ENCODE results near the gene GCM1.

Gene GCM1

GRCh38 chr6:53136000-53136609, 12.5 kb downstream of the GCM1 start:
- no peak overlapping the region for H3K4me3 ChIP-seq (ENCODE audit: control insufficient read depth in 1 of 7, extremely low read depth in 1 of 7, insufficient read depth in 4 of 7, low read depth in 2 of 7, low read length in 6 of 7)
- H3K36me3 ChIP-seq (ENCODE audit: control insufficient read depth in 4 of 4, insufficient read depth in 4 of 4, low read length in 3 of 4), result no peaks in the 10 kb centered on the region
- DNase-seq, result no peak
- H3K27ac ChIP-seq (ENCODE audit: insufficient read depth in 1 of 2, low read depth in 1 of 2, low read length in 2 of 2, poor library complexity in 1 of 2, severe bottlenecking in 2 of 2), result no peak overlapping the region
- POLR2A ChIA-PET, result no interaction called here
- H3K27me3 ChIP-seq (replicated peaks in 2 of 5; ENCODE audit: control insufficient read depth in 4 of 5, insufficient read depth in 5 of 5, low read length in 4 of 5), result no peaks in the 10 kb centered on the region
- WGBS (ENCODE audit: insufficient coverage), result 100% methylated on average over 2 of the region's 3 CpGs
- H3K9me3 ChIP-seq (ENCODE audit: control extremely low read depth in 1 of 5, control insufficient read depth in 4 of 5, insufficient read depth in 2 of 5, low read depth in 1 of 5, low read length in 4 of 5), result no peaks in the 10 kb centered on the region
- H3K4me1 ChIP-seq (ENCODE audit: control extremely low read depth in 1 of 4, control insufficient read depth in 4 of 4, insufficient read depth in 4 of 4, low read length in 3 of 4), result no peaks in the 10 kb centered on the region
- CTCF ChIA-PET, result no interaction called here

- no peak overlapping the region for H3K4me3 ChIP-seq (ENCODE audit: control insufficient read depth in 1 of 7, extremely low read depth in 1 of 7, insufficient read depth in 4 of 7, low read depth in 2 of 7, low read length in 6 of 7)
- POLR2A ChIA-PET, result no interaction called here
- no peaks in the 10 kb centered on the region for H3K36me3 ChIP-seq (ENCODE audit: control insufficient read depth in 4 of 4, insufficient read depth in 4 of 4, low read length in 3 of 4)
- H3K27ac ChIP-seq (ENCODE audit: insufficient read depth in 1 of 2, low read depth in 1 of 2, low read length in 2 of 2, poor library complexity in 1 of 2, severe bottlenecking in 2 of 2), result no peak overlapping the region
- no peaks in the 10 kb centered on the region for H3K4me1 ChIP-seq (ENCODE audit: control extremely low read depth in 1 of 4, control insufficient read depth in 4 of 4, insufficient read depth in 4 of 4, low read length in 3 of 4)
- peak in 1 of 3 donors; percentile 8 for DNase-seq
- CTCF ChIA-PET, result no interaction called here
- peaks cover 0 to 2% (median 0%) of the 10 kb centered on the region in 5 experiments for H3K27me3 ChIP-seq (replicated peaks in 2 of 5; ENCODE audit: control insufficient read depth in 4 of 5, insufficient read depth in 5 of 5, low read length in 4 of 5)
- 90% methylated on average over 5 of the region's 8 CpGs for WGBS (ENCODE audit: insufficient coverage)
- H3K9me3 ChIP-seq (ENCODE audit: control extremely low read depth in 1 of 5, control insufficient read depth in 4 of 5, insufficient read depth in 2 of 5, low read depth in 1 of 5, low read length in 4 of 5), result no peaks in the 10 kb centered on the region
These were observed 13.9 kb downstream of the GCM1 start for GRCh38 chr6:53134601-53135235.

- Histone ChIP-seq H3K4me3 (ENCODE audit: control insufficient read depth in 1 of 7, extremely low read depth in 1 of 7, insufficient read depth in 4 of 7, low read depth in 2 of 7, low read length in 6 of 7) (no peak overlapping the region), H3K9me3 (ENCODE audit: control extremely low read depth in 1 of 5, control insufficient read depth in 4 of 5, insufficient read depth in 2 of 5, low read depth in 1 of 5, low read length in 4 of 5) (no peaks in the 10 kb centered on the region), H3K27ac (ENCODE audit: insufficient read depth in 1 of 2, low read depth in 1 of 2, low read length in 2 of 2, poor library complexity in 1 of 2, severe bottlenecking in 2 of 2) (no peak overlapping the region), H3K36me3 (ENCODE audit: control insufficient read depth in 4 of 4, insufficient read depth in 4 of 4, low read length in 3 of 4) (no peaks in the 10 kb centered on the region), H3K27me3 (replicated peaks in 2 of 5; ENCODE audit: control insufficient read depth in 4 of 5, insufficient read depth in 5 of 5, low read length in 4 of 5) (peaks cover 0 to 2% (median 0%) of the 10 kb centered on the region in 5 experiments), H3K4me1 (ENCODE audit: control extremely low read depth in 1 of 4, control insufficient read depth in 4 of 4, insufficient read depth in 4 of 4, low read length in 3 of 4) (no peaks in the 10 kb centered on the region)
- ChIA-PET POLR2A (no interaction called here), CTCF (no interaction called here)
- WGBS (ENCODE audit: insufficient coverage), result 86% methylated on average over 7 of the region's 16 CpGs
- no peak for DNase-seq
These were observed 14.7 kb downstream of the GCM1 start for GRCh38 chr6:53133961-53134360.

- DNase-seq, result no peak
- H3K4me1 ChIP-seq (ENCODE audit: control extremely low read depth in 1 of 4, control insufficient read depth in 4 of 4, insufficient read depth in 4 of 4, low read length in 3 of 4), result no peaks in the 10 kb centered on the region
- H3K27me3 ChIP-seq (replicated peaks in 2 of 5; ENCODE audit: control insufficient read depth in 4 of 5, insufficient read depth in 5 of 5, low read length in 4 of 5), result peaks cover 0 to 2% (median 0%) of the 10 kb centered on the region in 5 experiments
- POLR2A ChIA-PET, result interaction anchor here (0.6 kb wide), 1 partner anchor 9 kb away, joined by 3 read pairs; no protein-coding TSS in a partner anchor
- WGBS (ENCODE audit: insufficient coverage), result 92% methylated on average over 6 of the region's 6 CpGs
- no peak overlapping the region for H3K4me3 ChIP-seq (ENCODE audit: control insufficient read depth in 1 of 7, extremely low read depth in 1 of 7, insufficient read depth in 4 of 7, low read depth in 2 of 7, low read length in 6 of 7)
- no peaks in the 10 kb centered on the region for H3K9me3 ChIP-seq (ENCODE audit: control extremely low read depth in 1 of 5, control insufficient read depth in 4 of 5, insufficient read depth in 2 of 5, low read depth in 1 of 5, low read length in 4 of 5)
- CTCF ChIA-PET, result no interaction called here
- H3K36me3 ChIP-seq (ENCODE audit: control insufficient read depth in 4 of 4, insufficient read depth in 4 of 4, low read length in 3 of 4), result no peaks in the 10 kb centered on the region
- H3K27ac ChIP-seq (ENCODE audit: insufficient read depth in 1 of 2, low read depth in 1 of 2, low read length in 2 of 2, poor library complexity in 1 of 2, severe bottlenecking in 2 of 2), result no peak overlapping the region
These were observed 17.9 kb downstream of the GCM1 start for GRCh38 chr6:53130569-53131290.

- Histone ChIP-seq H3K4me1 (ENCODE audit: control extremely low read depth in 1 of 4, control insufficient read depth in 4 of 4, insufficient read depth in 4 of 4, low read length in 3 of 4) (no peaks in the 10 kb centered on the region), H3K36me3 (ENCODE audit: control insufficient read depth in 4 of 4, insufficient read depth in 4 of 4, low read length in 3 of 4) (no peaks in the 10 kb centered on the region), H3K27ac (ENCODE audit: insufficient read depth in 1 of 2, low read depth in 1 of 2, low read length in 2 of 2, poor library complexity in 1 of 2, severe bottlenecking in 2 of 2) (no peak overlapping the region), H3K9me3 (ENCODE audit: control extremely low read depth in 1 of 5, control insufficient read depth in 4 of 5, insufficient read depth in 2 of 5, low read depth in 1 of 5, low read length in 4 of 5) (no peaks in the 10 kb centered on the region), H3K27me3 (replicated peaks in 2 of 5; ENCODE audit: control insufficient read depth in 4 of 5, insufficient read depth in 5 of 5, low read length in 4 of 5) (peaks cover 0 to 2% (median 0%) of the 10 kb centered on the region in 5 experiments), H3K4me3 (ENCODE audit: control insufficient read depth in 1 of 7, extremely low read depth in 1 of 7, insufficient read depth in 4 of 7, low read depth in 2 of 7, low read length in 6 of 7) (no peak overlapping the region)
- no peak for DNase-seq
- POLR2A ChIA-PET, result no interaction called here
- CTCF ChIA-PET, result interaction anchor here (1.7 kb wide), 1 partner anchor 21 kb away, joined by 4 read pairs; no protein-coding TSS in a partner anchor
- WGBS (ENCODE audit: insufficient coverage), result 85% methylated on average over 3 of the region's 5 CpGs
These were observed 19.8 kb downstream of the GCM1 start for GRCh38 chr6:53128842-53129241.

- ChIA-PET POLR2A (no interaction called here), CTCF (no interaction called here)
- Histone ChIP-seq H3K27me3 (replicated peaks in 2 of 5; ENCODE audit: control insufficient read depth in 4 of 5, insufficient read depth in 5 of 5, low read length in 4 of 5) (peaks cover 0 to 2% (median 0%) of the 10 kb centered on the region in 5 experiments), H3K9me3 (ENCODE audit: control extremely low read depth in 1 of 5, control insufficient read depth in 4 of 5, insufficient read depth in 2 of 5, low read depth in 1 of 5, low read length in 4 of 5) (no peaks in the 10 kb centered on the region), H3K4me3 (ENCODE audit: control insufficient read depth in 1 of 7, extremely low read depth in 1 of 7, insufficient read depth in 4 of 7, low read depth in 2 of 7, low read length in 6 of 7) (no peak overlapping the region), H3K27ac (ENCODE audit: insufficient read depth in 1 of 2, low read depth in 1 of 2, low read length in 2 of 2, poor library complexity in 1 of 2, severe bottlenecking in 2 of 2) (no peak overlapping the region), H3K4me1 (ENCODE audit: control extremely low read depth in 1 of 4, control insufficient read depth in 4 of 4, insufficient read depth in 4 of 4, low read length in 3 of 4) (no peaks in the 10 kb centered on the region), H3K36me3 (ENCODE audit: control insufficient read depth in 4 of 4, insufficient read depth in 4 of 4, low read length in 3 of 4) (no peaks in the 10 kb centered on the region)
- no peak for DNase-seq
- WGBS (ENCODE audit: insufficient coverage), result 100% methylated on average over 3 of the region's 4 CpGs
These were observed 23.4 kb downstream of the GCM1 start for GRCh38 chr6:53125276-53125675.

GRCh38 chr6:53124131-53124800, 24.4 kb downstream of the GCM1 start:
- POLR2A ChIA-PET, result no interaction called here
- 100% methylated on average over 5 of the region's 10 CpGs for WGBS (ENCODE audit: insufficient coverage)
- Histone ChIP-seq H3K9me3 (ENCODE audit: control extremely low read depth in 1 of 5, control insufficient read depth in 4 of 5, insufficient read depth in 2 of 5, low read depth in 1 of 5, low read length in 4 of 5) (no peaks in the 10 kb centered on the region), H3K27me3 (replicated peaks in 2 of 5; ENCODE audit: control insufficient read depth in 4 of 5, insufficient read depth in 5 of 5, low read length in 4 of 5) (peaks cover 0 to 2% (median 0%) of the 10 kb centered on the region in 5 experiments), H3K4me3 (ENCODE audit: control insufficient read depth in 1 of 7, extremely low read depth in 1 of 7, insufficient read depth in 4 of 7, low read depth in 2 of 7, low read length in 6 of 7) (no peak overlapping the region), H3K27ac (ENCODE audit: insufficient read depth in 1 of 2, low read depth in 1 of 2, low read length in 2 of 2, poor library complexity in 1 of 2, severe bottlenecking in 2 of 2) (no peak overlapping the region), H3K36me3 (ENCODE audit: control insufficient read depth in 4 of 4, insufficient read depth in 4 of 4, low read length in 3 of 4) (no peaks in the 10 kb centered on the region), H3K4me1 (ENCODE audit: control extremely low read depth in 1 of 4, control insufficient read depth in 4 of 4, insufficient read depth in 4 of 4, low read length in 3 of 4) (no peaks in the 10 kb centered on the region)
- no peak for DNase-seq
- CTCF ChIA-PET, result no interaction called here
